SIG-M5 treated with dmso at 0.1 percent for 504 hours (cell line): Measurements from ENCODE around the gene FGF12.

Experiments used
- DNase-seq: peaks from one replicate; lab custom pipeline; 2025; ENCODE audit not compliant: unreplicated experiment; lab: John Stamatoyannopoulos, UW

Gene FGF12

GRCh38 chr3:192417017-192417416 lies 310.3 kb downstream of the FGF12 start:
- DNase-seq = no peak

- no peak for DNase-seq
These were observed 313.9 kb downstream of the FGF12 start for GRCh38 chr3:192413461-192413860.

- DNase-seq = no peak
These were observed 316.7 kb downstream of the FGF12 start for GRCh38 chr3:192410684-192410960.

- DNase-seq = no peak
These were observed 317.3 kb downstream of the FGF12 start for GRCh38 chr3:192409838-192410683.

DNA sequence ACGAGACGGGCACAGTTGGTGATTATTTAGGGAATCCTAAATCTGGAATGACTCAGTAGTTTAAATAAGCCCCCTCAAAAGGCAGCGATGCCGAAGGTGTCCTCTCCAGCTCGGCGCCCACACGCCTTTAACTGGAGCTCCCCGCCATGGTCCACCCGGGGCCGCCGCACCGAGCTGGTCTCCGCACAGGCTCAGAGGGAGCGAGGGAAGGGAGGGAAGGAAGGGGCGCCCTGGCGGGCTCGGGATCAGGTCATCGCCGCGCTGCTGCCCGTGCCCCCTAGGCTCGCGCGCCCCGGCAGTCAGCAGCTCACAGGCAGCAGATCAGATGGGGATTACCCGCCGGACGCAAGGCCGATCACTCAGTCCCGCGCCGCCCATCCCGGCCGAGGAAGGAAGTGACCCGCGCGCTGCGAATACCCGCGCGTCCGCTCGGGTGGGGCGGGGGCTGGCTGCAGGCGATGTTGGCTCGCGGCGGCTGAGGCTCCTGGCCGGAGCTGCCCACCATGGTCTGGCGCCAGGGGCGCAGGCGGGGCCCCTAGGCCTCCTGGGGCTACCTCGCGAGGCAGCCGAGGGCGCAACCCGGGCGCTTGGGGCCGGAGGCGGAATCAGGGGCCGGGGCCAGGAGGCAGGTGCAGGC lies 318.0 kb downstream of the FGF12 start:
- no peak for DNase-seq

DNA sequence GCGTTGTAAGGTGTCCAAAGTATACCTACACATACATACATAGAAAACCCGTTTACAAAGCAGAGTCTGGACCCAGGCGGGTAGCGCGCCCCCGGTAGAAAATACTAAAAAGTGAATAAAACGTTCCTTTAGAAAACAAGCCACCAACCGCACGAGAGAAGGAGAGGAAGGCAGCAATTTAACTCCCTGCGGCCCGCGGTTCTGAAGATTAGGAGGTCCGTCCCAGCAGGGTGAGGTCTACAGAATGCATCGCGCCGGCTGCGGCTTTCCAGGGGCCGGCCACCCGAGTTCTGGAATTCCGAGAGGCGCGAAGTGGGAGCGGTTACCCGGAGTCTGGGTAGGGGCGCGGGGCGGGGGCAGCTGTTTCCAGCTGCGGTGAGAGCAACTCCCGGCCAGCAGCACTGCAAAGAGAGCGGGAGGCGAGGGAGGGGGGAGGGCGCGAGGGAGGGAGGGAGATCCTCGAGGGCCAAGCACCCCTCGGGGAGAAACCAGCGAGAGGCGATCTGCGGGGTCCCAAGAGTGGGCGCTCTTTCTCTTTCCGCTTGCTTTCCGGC lies 318.6 kb downstream of the FGF12 start:
- DNase-seq = no peak

GRCh38 chr3:192408007-192408646 lies 319.2 kb downstream of the FGF12 start:
- no peak for DNase-seq

DNA sequence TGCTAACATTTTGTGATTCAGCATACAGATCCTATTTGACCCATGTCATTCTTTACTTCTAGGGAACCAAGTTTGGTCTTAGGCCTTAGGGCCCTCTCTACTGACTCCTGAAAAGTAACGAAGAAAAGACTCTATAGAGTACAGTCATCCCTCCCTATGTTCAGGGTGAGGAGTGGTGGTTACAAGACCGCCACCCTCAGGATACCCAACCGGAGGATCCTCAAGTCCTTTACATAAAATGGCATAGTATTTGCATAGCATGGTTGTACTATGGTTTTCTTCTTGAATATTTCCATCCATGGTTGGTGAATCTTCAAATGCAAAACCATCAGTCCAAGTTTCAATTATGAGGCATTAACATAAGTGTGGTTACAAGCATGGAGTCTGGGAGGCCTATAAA lies 327.6 kb downstream of the FGF12 start:
- DNase-seq = no peak

GRCh38 chr3:192397012-192397411 lies 330.3 kb downstream of the FGF12 start:
- no peak for DNase-seq

GRCh38 chr3:192395506-192395905 lies 331.8 kb downstream of the FGF12 start:
- no peak for DNase-seq

- DNase-seq = no peak
These were observed 334.4 kb downstream of the FGF12 start for GRCh38 chr3:192392986-192393385.

DNA sequence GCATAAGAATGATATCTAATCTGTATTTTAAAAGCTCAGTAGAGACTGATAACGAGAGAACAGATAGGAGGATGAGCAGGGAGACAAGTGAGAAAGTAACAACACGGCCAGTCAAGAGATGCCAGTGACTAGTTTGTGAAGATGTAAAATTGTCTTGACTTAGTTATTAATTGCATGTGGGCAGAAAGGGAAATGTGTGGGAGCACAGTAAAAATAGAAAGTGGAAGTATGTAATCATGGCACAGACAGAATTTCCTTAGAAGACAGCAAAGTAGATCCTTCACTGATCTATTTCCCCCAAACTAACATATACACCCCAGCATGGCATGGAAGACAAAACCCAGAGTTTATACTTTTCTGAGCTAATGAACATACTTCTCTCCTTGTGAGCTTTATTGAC lies 344.5 kb downstream of the FGF12 start:
- no peak for DNase-seq

GRCh38 chr3:192373586-192373985 lies 353.8 kb downstream of the FGF12 start:
- DNase-seq = no peak

GRCh38 chr3:192373032-192373431 lies 354.3 kb downstream of the FGF12 start:
- DNase-seq = no peak

DNA sequence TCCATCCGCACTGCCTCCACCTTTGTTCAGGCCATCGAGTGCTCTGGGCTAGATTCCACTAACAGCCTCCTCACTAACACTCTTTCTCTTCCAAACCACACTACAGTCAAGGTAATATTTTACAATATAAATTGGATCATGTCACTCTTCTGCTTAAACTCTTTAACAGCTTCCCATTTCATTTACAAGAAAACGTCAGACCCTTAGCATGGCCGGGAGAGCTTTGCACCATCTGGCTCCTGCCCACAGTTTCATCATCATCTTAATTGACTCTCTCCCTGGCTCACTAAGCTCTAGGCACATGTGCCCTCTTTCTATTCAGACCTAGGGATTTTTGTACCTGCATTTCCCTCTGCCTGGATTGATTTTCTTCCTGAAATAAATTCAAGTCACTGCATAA lies 354.7 kb downstream of the FGF12 start:
- no peak for DNase-seq

GRCh38 chr3:192371870-192372400 lies 355.4 kb downstream of the FGF12 start:
- no peak for DNase-seq

GRCh38 chr3:192367616-192368015 lies 359.7 kb downstream of the FGF12 start:
- DNase-seq = no peak

DNA sequence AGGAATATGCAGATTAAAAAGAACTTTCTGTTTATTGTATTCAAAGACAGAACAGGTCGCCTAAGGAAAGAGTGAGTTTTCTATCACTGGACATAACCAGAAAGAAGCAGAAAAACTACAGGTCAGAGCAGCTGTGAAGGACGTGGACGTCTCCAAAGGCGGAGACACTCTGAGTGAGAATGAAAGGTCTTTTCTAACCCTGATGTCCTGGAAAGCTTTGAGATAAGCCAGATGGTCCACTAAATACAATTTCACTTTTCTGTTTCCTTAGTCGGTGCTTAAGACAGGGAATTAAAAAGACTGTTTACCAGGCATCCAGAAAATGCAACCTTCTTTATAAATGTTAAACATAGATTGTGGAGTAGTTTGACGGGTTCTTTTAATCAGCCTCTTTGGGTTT lies 360.4 kb downstream of the FGF12 start:
- DNase-seq = no peak

DNA sequence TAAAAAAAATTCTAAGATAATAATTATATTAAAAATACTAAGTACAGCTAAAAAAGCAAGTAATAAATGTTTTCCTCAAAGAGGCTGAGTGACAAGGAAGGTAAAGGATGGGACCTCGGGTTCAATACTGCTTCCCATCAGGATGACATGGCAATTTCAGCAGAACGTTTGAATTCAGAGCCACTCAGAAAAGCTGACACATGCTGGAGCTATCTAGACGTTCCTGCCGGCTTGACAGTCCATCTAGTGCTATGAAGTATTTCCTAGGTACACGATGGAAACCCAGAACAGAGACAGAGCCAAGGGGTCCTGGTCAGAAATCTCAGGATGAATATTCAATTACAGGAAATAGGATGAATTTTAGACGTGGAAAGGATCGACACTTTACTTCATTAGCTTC lies 361.8 kb downstream of the FGF12 start:
- DNase-seq = no peak

GRCh38 chr3:192364316-192364715 lies 363.0 kb downstream of the FGF12 start:
- DNase-seq = no peak

GRCh38 chr3:192354687-192355086 lies 372.7 kb downstream of the FGF12 start:
- DNase-seq = no peak

GRCh38 chr3:192352142-192352541 lies 375.2 kb downstream of the FGF12 start:
- no peak for DNase-seq
